Measurements from ENCODE around the gene MAST4. TPM values are rescaled to one million over a fixed set of nuclear protein-coding genes. Genes with fewer than 3 reads are reported as not detected.

MAST4 gene
- total and polyA plus RNA-seq, 2 of the 8 experiments (the other 6 are each of a cell fraction or from before 2014, with no cell fraction given) = 1.5 to 2.6 TPM

DNA sequence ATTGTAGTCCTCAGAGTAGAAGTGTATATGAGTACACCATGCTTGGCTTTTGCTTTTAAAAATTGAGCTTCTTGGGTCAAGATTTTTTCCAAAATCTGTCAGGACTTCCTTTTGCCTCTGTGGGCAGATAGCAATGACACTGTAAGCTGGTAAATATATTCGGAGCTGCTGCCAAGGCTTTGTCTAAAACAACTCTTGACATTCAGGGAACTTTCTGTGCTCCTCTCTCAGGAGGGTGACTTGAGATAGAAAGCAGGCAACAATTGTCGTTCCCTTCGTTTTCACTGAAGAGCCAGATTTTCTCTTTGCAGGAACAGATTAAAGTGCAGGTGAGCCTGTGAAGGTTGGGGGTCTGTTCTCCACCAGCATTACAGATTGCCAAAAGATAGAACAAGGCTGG, 230.5 kb downstream of the MAST4 start:
- Histone ChIP-seq H4K20me1 (replicated peaks in 1 of 2; ENCODE audit: control insufficient read depth in 1 of 2, insufficient read depth in 2 of 2, low read length in 2 of 2) (no peaks in the 10 kb centered on the region), H2AK5ac (ENCODE audit: low read depth, low read length) (no peak overlapping the region), H2BK15ac (ENCODE audit: low read length) (no peak overlapping the region), H3K9me3 (ENCODE audit: insufficient read depth in 2 of 2, low read depth in 1 of 2, low read length in 1 of 2) (no peaks in the 10 kb centered on the region), H3K23me2 (ENCODE audit: low read depth, low read length) (peaks cover 11% of the 10 kb centered on the region), H3K56ac (replicated peaks; ENCODE audit: insufficient read length, low read depth, low read length) (no peak overlapping the region), H3K23ac (ENCODE audit: insufficient read length) (no peak overlapping the region), H2AFZ (ENCODE audit: low read length) (no peak overlapping the region), H3K4ac (replicated peaks; ENCODE audit: insufficient read length, low read depth, low read length) (no peak overlapping the region), H3K4me3 (ENCODE audit: extremely low read depth in 1 of 4, insufficient read depth in 2 of 4, low read depth in 3 of 4, low read length in 4 of 4) (no peak overlapping the region), H2BK20ac (ENCODE audit: low read length) (no peak overlapping the region), H4K5ac (ENCODE audit: insufficient read length, low read depth, low read length) (no peak overlapping the region), H2BK12ac (ENCODE audit: low read depth, low read length) (no peak overlapping the region), H2BK120ac (replicated peaks; ENCODE audit: low read depth, low read length) (no peak overlapping the region), H3K27ac (ENCODE audit: low read depth, low read length) (no peak overlapping the region), H3K79me2 (ENCODE audit: control insufficient read depth in 1 of 2, insufficient read depth in 2 of 2, low read length in 2 of 2) (no peaks in the 10 kb centered on the region), H3K4me1 (replicated peaks in 1 of 4; ENCODE audit: control insufficient read depth in 3 of 4, insufficient read depth in 4 of 4, low read length in 3 of 4) (peaks cover 3 to 17% (median 9%) of the 10 kb centered on the region in 4 experiments; a peak in 6 of 7 replicates), H3K14ac (ENCODE audit: insufficient read length) (no peak overlapping the region), H3K27me3 (replicated peaks in 1 of 4; ENCODE audit: control insufficient read depth in 3 of 4, extremely low read depth in 1 of 4, insufficient read depth in 3 of 4, low read length in 3 of 4) (no peaks in the 10 kb centered on the region), H3K4me2 (ENCODE audit: insufficient read depth in 1 of 2, low read depth in 2 of 2, low read length in 2 of 2) (no peak overlapping the region), H4K91ac (replicated peaks; ENCODE audit: insufficient read length, low read length) (no peak overlapping the region), H3K18ac (ENCODE audit: extremely low read depth, low read length) (no peak overlapping the region), H3K79me1 (ENCODE audit: low read depth, low read length) (no peaks in the 10 kb centered on the region), H2BK5ac (ENCODE audit: low read depth, low read length) (no peak overlapping the region), H4K8ac (ENCODE audit: extremely low read depth, insufficient read depth, low read length) (no peak overlapping the region), H3K36me3 (ENCODE audit: control insufficient read depth in 2 of 4, insufficient read depth in 4 of 4, low read length in 3 of 4) (no peaks in the 10 kb centered on the region), H3K9ac (replicated peaks in 1 of 4; ENCODE audit: extremely low read depth in 1 of 4, low read depth in 3 of 4, low read length in 3 of 4) (no peak overlapping the region)
- POLR2A ChIA-PET (ENCODE audit: partially characterized antibody) = interaction anchor here (1.0 to 1.2 kb wide), 2 partner anchors 10 to 12 kb away, joined by 3 read pairs; no protein-coding TSS in a partner anchor
- FAIRE-seq (no peak), DNase-seq (ENCODE audit: low read depth in 1 of 2, low spot score in 2 of 2) (no peak)
- CTCF ChIA-PET (ENCODE audit: partially characterized antibody) = interaction anchor here (0.6 to 2.9 kb wide), 3 partner anchors 12 to 518 kb away, joined by 3 to 16 read pairs (median 3); no protein-coding TSS in a partner anchor
- WGBS, 2 experiments (ENCODE audit: extremely low coverage in 1 of 2, insufficient coverage in 1 of 2, insufficient read length in 1 of 2, insufficient replicate concordance in 2 of 2, low coverage in 1 of 2, low lambda C conversion rate in 2 of 2, missing lambda C conversion rate in 1 of 2) = 66% methylated on average over 3 of the region's 3 CpGs; no CpG with 5 or more reads in 1 of the 2 experiments
- TF ChIP-seq CTBP2 (IDR thresholded peaks at IDR 0.05; ENCODE audit: borderline replicate concordance, insufficient read depth, insufficient read length, low read length) = no peak

Measured in H1 (cell line).